GM23248 (cell line): ENCODE data around the gene ZNF263.

ENCODE experiments used
- EZH2 ChIP-seq: fragments of 200-600 bp; sonication (generic); IDR thresholded peaks from 2 replicates; pipeline ENCODE4 v1.6.1; 2018; ENCODE audit warnings: antibody characterized with exemption, mild to moderate bottlenecking; ENCODE audit not compliant: insufficient read depth, poor library complexity, severe bottlenecking
- EZH2phosphoT487 ChIP-seq: fragments of 200-600 bp; sonication (generic); IDR thresholded peaks from 2 replicates; pipeline ENCODE4 v1.6.1; 2018; ENCODE audit warnings: antibody characterized with exemption, moderate library complexity, mild to moderate bottlenecking, low read depth; ENCODE audit not compliant: insufficient read depth

DNA sequence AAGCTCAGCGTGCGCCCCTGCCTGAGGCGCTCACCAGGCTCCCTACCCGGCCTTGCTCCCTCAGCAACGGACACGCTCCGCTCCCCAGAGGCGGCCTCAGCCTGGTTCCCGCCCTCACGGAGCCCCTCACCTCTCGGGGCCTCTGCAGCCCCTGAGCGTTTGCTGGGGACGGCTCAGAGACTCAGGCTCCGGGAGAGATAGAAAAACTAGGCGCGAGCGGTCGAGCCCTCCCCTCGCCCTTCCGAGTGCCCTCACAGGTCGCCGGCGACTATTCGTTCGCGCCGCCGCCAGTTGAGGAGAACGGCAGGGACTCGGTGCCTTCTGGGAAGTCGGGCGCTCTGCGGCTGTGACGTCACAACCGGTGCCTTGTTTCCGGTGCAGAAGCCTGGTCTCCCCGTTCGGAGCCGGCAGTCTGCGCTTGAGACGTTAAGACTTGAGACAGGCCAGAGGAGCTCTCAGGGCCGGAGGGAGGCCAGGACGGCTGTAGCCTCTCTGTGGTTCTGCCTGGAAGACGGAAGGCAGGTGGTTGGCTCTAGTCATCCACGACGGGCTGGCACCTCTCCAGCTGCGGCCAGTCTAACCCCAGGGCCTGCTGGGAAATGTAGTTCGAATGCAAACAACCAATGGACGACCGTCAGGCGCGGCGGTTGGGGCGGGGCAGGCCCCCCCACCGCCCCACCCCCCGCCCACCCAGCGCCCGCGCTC, 48.3 kb upstream of the ZNF263 start, which contains the start of gene ZNF200:
- no peak for TF ChIP-seq EZH2phosphoT487
- no peak for TF ChIP-seq EZH2
